GM18517 (cell line): Measurements from ENCODE around the gene CNPY3.

Source experiments
- ATAC-seq: cut with Tn5 transposase; IDR thresholded peaks from one replicate; pipeline ENCODE4 v1.9.1; 2021; ENCODE audit warnings: mild to moderate bottlenecking, moderate library complexity; ENCODE audit not compliant: unreplicated experiment

CNPY3 gene

GRCh38 chr6:42958125-42958524 lies 28.8 kb downstream of the CNPY3 start:
- no peak for ATAC-seq

DNA sequence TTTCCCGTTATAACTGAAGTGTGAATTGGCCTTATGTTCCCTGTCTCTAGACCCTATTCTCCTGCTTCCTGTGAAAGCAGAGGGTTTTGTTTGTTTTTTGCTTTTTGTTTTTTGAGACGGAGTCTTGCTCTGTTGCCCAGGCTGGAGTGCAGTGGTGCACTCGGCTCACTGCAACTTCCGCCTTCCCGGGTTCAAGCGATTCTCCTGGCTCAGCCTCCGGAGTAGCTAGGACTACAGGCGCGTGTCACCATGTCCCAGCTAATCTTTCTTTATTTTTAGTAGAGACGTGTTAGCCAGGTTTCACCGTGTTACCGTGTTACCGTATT lies 30.6 kb downstream of the CNPY3 start:
- ATAC-seq, result no peak

DNA sequence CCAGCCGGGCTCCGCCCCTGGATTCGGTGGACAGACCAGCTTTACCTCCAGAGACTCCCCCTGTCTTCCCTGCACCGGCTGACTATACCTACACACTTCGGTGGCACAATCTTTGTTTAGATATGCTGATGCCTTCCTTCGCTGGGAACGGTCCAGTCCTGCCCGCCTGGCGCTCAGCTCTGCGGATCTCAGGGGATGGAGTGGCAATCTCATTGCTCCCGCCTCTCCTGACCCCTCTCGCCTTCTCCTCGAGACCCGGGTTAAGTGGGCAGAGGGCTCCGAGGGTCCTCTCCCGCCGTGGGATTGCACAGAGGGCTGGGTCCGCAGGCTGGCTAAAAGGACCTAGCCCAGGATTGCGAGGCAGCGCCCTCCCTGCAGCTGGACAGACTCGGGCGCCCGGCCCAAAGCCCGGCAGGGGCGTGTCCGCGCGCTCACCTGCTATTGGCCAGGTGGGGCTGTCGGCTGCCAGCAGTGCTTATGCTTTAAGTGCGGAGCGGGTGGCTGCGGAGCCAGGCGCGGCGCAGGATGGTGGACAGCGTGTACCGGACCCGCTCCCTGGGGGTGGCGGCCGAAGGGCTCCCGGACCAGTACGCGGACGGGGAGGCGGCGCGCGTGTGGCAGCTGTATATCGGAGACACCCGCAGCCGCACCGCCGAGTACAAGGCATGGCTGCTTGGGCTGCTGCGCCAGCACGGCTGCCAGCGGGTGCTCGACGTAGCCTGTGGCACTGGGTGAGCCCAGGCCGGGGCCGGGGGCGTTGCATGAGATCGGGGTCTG lies 31.2 kb downstream of the CNPY3 start, which contains the start of gene GNMT:
Gene GNMT, plus strand, starts transcription at position 512 of the 777 bp plus-strand sequence. Its CDS starts 14 bp downstream, at position 526.
- no peak for ATAC-seq

DNA sequence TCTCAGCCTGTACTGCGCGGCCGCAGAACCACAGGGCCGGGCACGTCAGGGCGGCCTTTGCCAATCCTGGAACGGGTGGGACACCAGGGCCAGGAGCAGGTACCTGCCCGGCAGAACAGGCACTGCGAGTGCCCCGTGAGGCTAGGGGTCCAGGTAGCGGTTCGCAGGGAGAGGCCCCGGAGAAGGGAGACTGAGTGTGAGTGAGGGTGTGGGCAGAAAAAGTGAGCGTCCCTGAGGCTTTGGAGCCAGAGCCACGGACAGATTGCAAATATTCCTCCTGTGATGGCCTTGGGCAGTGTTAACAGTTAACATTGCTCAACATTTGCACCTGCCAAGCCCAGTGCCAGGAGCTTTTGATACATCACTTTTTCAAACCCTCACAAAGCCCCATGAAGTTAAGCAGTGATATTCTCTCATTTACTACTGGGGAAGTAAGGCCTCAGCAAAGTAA lies 31.8 kb downstream of the CNPY3 start:
- ATAC-seq, result no peak

- ATAC-seq, result no peak
Observed at GRCh38 chr6:42962096-42962495, 32.8 kb downstream of the CNPY3 start.

DNA sequence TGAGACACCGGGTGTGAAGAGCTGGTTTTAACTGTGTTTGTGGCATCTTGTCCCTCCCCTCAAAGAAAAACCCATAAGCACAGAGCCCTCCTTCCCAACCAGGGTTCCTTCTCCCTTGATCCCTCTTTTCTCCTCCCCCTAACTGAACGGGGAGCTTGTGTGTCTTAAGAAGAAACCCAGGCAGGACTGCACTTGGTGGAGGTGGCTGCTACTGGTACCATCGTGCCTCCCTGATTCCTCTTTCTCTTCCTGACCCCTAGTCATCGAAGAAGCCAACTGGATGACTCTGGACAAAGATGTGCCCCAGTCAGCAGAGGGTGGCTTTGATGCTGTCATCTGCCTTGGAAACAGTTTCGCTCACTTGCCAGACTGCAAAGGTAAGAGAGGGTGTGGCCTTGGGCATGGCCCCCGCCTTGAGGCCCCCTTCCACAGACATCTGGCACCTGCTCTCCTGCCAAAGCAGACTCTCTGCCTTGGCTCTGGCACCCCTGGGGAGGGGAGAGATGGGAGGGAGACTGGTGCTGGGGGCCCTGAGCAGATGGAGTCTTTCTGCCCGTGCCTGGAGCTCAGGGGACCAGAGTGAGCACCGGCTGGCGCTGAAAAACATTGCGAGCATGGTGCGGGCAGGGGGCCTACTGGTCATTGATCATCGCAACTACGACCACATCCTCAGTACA lies 33.4 kb downstream of the CNPY3 start:
- ATAC-seq, result no peak

- ATAC-seq, result no peak
Observed at GRCh38 chr6:42963179-42963854, 34.0 kb downstream of the CNPY3 start.

DNA sequence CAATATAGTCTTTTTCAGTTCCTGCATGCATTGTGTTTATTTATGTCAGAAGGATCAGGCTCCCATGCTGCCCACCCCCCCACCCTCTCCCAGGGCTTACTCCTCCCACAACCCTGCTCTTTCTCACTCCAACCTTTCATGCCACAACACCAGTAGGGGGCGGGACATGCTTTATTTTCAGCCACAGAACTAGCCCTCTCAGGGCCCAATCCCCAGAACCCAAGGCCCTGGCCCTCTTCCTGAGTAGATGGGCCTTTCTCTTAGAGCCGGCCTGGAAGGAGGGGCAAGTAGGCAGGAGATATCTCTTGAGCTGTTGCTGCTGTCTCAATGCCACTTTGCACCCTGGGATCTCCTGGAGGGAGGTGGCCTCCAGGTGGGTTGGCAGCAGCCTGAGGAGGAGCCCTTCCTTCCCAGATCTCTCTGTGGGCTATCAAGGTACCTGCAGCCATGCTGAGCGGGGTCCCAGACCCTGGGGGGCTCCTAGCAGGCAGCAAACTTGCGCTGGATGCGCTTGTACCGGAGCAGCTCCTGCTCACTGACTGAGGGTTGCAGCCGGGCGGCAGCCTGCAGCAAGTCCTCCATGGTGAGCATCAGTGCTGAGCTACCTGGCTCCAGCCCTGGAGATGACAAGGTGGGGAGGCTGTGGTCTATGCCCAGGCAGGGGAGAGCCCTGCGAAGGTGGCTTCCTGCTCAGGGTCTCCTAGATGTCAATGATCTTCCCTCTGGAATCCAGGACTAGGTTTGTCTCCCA lies 34.8 kb downstream of the CNPY3 start:
- no peak for ATAC-seq

DNA sequence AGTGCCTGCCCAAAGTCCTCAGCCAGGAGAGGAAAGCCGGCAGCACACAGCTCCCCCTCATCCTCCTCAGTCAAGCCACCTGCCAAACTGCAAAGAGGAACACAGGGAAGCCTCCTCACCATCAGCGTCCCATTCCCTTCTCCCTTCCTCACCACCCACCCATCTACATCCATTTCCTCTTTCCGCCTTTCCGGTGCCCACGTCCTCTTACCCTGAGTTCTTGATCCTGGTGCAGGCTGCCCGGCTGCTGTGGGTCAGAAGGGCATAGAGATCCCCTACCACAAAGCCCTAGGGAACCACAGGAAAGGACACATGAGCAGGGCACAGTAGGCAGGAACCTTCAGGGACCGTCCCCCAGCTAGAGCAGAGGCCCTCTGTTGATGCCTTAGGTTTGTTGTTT lies 37.3 kb downstream of the CNPY3 start:
- no peak for ATAC-seq

DNA sequence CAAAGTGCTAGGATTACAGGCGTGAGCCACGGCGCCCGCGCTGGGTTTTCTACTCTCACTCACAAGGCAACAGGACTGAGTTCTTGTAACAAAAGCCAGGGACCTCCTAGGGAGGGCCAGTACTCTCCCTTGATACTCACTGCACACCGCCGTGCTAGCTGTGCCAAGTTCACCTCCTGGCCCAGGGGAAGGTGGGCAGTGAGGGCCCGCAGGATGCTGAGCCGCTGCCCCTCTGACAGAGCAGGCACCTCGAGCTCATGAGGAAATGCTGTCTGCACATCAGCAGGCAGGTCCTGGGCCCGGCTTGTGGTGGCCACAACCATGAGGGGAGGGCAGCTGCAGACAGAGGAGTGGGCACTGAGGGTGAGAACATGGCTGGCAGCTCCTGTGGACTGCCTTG lies 37.9 kb downstream of the CNPY3 start:
- ATAC-seq, result no peak

DNA sequence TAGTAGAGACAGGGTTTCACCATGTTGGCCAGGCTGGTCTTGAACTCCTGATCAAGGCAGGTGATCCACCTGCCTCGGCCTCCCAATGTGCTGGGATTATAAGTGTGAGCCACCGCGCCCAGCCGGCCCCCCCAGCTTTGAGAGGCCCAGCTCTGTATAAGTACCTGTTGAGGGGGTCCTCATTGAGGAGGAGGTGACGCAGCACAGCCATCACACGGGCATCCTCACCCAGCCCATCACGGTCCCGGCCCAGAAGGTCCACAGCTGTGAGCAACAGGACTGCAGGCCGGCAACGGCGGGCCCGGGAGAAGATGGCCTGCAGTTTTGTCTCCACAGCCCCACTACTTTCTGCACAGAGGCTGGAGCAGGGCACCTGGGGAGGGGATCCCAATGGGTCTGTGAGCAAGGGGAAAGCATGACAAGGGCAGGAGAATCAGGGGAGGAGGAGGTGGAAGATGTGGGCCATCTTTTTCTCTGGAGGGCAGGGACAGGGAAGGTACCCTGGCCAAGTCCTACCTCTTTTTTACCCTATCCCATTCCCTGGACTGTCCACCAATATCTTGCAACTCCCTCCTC lies 38.9 kb downstream of the CNPY3 start:
- no peak for ATAC-seq

GRCh38 chr6:42968783-42969182 lies 39.5 kb downstream of the CNPY3 start:
- ATAC-seq, result no peak

DNA sequence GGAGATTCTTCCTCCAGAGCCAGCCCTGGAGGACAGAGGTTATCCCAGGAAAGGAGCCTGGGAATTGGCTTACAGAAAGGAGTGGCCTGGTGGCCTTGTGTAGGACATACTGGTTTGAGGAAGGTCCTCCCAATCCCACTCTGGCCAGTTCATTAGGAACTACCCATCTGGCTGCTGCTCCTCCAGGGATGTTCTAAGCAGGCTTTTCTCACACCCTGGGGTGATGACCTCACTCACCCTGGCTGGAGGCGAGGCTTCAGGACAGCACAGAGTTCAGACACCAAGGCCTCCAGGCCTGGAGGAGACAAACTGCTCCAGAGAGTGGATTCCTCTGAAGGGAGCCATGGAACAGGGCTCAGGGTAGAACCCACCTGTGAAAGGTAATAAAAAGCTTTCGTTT lies 40.2 kb downstream of the CNPY3 start:
- ATAC-seq, result no peak

- no peak for ATAC-seq
Observed at GRCh38 chr6:42969934-42970333, 40.7 kb downstream of the CNPY3 start.

GRCh38 chr6:42970871-42971612 lies 41.8 kb downstream of the CNPY3 start:
- no peak for ATAC-seq

DNA sequence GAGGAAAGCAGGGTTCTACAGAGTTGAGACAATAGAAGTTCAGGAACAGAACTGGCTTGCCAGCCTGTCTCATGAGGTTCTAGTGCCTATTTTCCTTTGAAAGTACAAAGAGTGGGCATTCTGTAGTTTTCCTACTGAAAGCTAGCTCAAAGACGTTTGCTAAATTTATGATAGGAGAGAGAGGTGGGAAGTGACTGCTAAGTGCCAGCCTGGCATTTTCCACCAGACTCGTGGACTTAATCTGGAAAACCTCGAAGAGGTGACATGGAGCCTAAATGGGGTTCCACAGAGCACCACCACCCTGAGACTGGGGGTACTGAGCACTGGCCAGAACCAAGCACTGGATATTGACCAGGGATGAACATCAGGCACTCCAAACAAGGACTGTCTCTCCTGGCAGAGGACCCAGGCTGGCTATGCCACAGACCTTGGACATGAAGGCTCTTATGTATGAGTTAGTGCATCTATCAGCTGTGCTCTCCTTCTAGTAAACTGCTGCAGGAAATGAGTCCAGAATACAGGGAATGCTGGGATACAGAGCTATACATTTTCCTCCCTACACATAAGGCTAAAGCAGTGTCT lies 42.6 kb downstream of the CNPY3 start:
- no peak for ATAC-seq

- no peak for ATAC-seq
Observed at GRCh38 chr6:42973926-42974325, 44.6 kb downstream of the CNPY3 start.

GRCh38 chr6:42974919-42975505 lies 45.7 kb downstream of the CNPY3 start:
- no peak for ATAC-seq

DNA sequence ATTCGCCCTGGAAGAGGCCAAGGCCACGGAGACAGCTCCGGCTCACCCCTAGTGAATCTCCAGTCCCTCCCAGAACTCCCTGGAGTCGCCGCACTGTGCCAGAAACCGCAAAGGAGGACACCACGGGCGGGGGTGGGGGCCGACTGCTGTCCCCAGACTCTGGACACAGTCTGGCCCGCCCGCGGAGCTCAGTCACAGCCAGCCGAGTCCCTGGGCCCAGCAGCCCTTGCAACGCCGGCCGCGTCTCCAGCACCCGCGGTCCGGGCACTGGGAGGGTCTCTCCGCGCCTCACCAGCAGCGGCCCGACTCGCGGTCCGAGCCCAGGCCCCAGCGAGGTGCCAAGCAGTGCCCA lies 49.2 kb downstream of the CNPY3 start:
- no peak for ATAC-seq
